Sigmoid colon (tissue), 3 donors: ENCODE measurements around the gene IFI44L.

Experiments used
- POLR2A ChIP-seq, 2 donors: fragments of 450-650 bp; IDR thresholded peaks; one replicate each; pipeline ENCODE4 v1.6.1; 2016; ENCODE audit warnings: antibody characterized with exemption in 2 of 2, mild to moderate bottlenecking in 2 of 2, moderate library complexity in 2 of 2
- TF ChIP-seq, protein P1 (sequence below), 4 experiments: fragments of 450-650 bp in 3 of 4; fragments of 200-600 bp in 1 of 4; IDR thresholded peaks; one replicate each; pipeline ENCODE4 v1.5.1; 2016 to 2019; ENCODE audit warnings: antibody characterized with exemption in 4 of 4, mild to moderate bottlenecking in 3 of 4, moderate library complexity in 2 of 4

GRCh38 chr1:78667939-78668338, 47.7 kb downstream of the IFI44L start:
- TF ChIP-seq, protein P1, sequence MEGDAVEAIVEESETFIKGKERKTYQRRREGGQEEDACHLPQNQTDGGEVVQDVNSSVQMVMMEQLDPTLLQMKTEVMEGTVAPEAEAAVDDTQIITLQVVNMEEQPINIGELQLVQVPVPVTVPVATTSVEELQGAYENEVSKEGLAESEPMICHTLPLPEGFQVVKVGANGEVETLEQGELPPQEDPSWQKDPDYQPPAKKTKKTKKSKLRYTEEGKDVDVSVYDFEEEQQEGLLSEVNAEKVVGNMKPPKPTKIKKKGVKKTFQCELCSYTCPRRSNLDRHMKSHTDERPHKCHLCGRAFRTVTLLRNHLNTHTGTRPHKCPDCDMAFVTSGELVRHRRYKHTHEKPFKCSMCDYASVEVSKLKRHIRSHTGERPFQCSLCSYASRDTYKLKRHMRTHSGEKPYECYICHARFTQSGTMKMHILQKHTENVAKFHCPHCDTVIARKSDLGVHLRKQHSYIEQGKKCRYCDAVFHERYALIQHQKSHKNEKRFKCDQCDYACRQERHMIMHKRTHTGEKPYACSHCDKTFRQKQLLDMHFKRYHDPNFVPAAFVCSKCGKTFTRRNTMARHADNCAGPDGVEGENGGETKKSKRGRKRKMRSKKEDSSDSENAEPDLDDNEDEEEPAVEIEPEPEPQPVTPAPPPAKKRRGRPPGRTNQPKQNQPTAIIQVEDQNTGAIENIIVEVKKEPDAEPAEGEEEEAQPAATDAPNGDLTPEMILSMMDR (IDR thresholded peaks at IDR 0.05) = no peak
- TF ChIP-seq POLR2A (IDR thresholded peaks at IDR 0.05) = no peak
